GM12892 (cell line): Measurements from ENCODE around the gene JAKMIP3.

Experiments used
- POLR2A ChIP-seq: IDR thresholded peaks from 2 replicates; pipeline ENCODE4 v1.6.1; 2011; ENCODE audit warnings: low read depth, low read length, control low read depth
- POLR2AphosphoS5 ChIP-seq: IDR thresholded peaks from 2 replicates; pipeline ENCODE4 v1.6.1; 2011; ENCODE audit warnings: low read depth, low read length, control low read depth
- TAF1 ChIP-seq: IDR thresholded peaks from 2 replicates; pipeline ENCODE4 v1.6.1; 2011; ENCODE audit warnings: low read depth, mild to moderate bottlenecking, control low read depth, low read length, borderline replicate concordance

- TF ChIP-seq TAF1 (no peak), POLR2A (no peak), POLR2AphosphoS5 (no peak)
Observed at GRCh38 chr10:132109341-132110110, 43.8 kb downstream of the JAKMIP3 start.
